ENCODE data around the gene FGF12. TPM values are rescaled to one million over a fixed set of nuclear protein-coding genes. Genes with fewer than 3 reads are reported as not detected.
A peak's percentile ranks its signal among the peaks of the same experiment; 100 is the strongest.
"Not testable (repeated sequence)": the region's sequence is repeated elsewhere in the genome, so short reads cannot be mapped to it uniquely, and the experiment has no call there.

FGF12 gene
- total RNA-seq, 1 donor from 2014 or later: 7.2 TPM

DNA sequence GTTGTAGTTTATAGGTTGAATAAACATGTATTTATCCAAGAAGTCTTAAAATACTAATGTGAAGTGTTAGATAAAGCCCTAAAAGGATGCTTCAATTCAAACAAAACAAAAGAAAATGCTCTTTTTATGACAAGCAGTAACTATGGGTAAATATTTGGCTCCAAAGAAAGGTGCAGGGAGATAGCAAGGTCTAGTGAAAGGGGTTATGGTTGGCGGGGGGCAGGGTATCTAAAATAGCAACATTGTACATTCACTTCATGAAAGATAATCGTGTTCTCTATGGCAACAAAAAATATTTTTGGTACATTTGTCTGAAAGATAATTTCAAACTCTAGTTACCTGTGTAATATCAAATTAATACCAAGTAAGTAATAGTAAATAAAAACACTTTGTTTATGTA, 149.5 kb downstream of the FGF12 start:
- no peak for DNase-seq

DNA sequence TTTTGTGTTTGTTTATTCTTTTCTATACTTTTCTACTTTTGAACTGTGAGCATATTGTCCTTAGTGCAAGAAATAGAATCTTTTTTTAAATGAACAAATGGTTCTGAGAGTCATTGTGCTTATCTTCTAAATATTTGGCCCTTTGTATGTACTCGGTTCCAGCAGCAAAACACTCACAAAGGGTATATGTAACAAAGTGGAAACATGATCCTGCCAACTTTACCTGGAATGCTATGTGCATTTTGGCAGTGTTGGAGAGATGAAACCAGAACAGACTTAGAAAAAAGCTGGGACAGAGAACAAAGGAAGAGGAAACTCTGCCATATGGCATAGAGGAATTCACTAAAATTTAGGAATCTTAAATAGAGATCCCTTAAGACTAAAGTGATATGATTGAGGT, 150.1 kb downstream of the FGF12 start:
- DNase-seq: no peak

DNA sequence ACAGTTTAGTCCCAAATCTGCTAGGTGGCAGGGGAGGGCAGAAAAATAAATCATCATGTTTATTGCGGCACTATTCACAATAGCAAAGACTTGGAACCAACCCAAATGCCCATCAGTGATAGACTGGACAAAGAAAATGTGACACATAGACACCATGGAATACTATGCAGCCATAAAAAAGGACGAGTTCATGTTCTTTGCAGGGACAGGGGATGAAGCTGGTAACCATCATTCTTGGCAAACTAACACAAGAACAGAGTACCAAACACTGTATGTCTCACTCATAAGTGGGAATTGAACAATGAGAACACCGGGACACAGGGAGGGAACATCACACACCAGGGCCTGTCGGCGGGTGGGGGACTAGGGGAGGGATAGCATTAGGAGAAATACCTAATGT, 150.6 kb downstream of the FGF12 start:
- DNase-seq: not testable (repeated sequence)

DNA sequence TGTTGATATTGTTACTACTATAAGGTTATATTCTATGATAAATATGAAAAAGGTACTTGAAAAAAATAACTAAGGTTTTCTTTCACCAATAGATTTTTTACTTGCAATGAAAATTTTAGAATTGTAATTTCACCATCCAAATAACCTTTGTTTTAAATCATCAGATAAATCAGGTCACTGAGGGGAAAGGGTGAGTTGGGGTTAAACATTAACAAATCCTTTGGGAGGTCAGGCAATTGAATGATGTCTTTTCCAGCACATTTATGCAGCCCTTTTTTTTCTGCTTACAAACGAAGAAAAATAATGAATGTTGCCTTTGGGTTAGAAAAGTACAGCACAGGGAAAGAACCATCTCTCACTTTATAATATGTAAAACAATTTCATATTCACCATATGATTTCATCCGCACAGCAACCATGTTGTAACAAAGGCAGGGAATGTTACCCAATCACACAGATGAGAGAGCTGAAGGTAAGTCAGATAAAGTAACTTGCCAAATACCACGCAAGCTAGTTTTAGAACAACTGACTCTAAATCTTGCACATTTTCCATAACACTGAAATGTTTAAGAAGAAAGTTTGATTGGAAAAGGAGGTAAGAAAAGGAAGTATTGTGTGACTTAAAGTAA, 151.3 kb downstream of the FGF12 start:
- no peak for DNase-seq

DNA sequence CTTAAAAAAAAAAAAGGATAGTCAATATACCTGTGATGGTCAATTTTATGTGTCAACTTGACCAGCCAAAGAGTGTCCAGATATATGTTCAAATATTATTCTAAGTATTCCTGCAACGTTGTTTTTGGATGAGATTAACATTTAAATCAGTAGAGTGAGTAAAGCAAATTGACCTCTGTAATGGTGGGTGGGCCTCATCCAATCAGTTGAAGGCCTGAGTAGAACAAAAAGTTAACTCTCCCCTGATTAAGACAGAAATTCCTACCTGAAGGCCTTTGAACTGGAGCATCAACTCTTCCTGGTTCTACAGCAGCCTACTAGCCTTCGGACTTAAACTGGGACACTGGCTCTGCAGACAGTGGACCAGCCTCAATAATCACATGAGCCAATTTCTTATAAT, 154.1 kb downstream of the FGF12 start:
- DNase-seq: no peak

DNA sequence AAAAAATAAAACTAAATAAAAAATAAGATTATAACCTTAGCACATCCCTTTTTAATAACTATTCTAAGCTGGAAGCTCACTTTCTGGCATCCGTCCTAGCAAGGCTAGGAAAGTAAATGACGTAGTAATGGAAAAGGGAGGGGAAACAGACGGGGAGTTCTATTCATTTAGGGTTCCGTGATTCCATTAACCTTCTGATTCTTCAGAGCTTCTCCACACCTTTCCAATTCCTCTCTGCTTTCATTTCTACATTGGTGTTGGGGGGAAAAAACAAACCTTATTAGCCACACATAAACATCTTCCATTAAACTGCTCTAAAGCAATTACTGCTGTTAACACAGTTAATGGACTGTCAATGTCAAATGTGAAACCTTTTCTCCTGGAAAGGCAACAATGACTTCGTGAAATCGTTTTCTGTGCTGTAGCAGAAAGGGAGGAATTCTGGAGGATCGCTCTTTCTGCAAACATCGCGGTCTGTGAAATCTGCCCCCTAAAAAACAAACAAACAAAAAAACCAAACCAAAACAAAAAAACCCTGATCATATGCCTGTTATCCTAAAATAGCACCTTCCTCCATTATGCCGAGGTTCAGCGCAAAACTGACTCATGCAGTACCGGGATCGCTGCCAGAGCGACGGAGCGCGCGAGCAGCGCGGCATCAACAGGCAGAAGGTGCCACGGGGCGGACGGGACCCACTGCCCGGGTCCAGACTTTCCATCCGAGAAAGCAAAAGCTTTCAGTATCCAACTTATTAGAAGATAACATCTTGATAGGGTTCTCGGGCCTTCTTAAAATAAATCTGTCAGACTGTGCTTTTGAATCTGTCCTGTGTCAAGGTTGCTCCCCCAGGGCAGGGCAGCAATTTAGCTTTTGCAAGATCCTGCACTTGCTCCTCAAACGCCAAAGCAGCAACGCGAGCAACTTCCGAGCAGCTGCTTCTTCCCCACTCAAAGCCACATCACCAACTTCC, 156.2 kb downstream of the FGF12 start:
- peak; percentile 39 for DNase-seq

DNA sequence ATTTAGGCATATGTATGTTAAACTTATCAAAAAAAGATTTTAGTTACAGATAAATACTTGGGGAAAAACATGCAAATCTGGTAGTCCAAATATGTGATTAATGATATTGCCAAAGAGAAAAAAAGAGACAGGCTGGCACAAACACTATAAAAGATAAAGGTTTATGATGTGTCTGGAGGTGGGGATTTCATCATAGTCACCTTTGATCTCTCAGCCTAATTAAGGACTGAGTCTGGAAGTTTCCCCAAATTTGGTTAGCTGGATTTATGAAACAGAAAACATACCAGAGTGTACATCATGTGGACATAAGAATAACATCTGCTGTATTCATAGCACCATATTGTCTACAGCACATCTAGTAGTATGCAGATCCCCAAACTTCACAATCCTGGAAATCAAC, 157.0 kb downstream of the FGF12 start:
- no peak for DNase-seq

DNA sequence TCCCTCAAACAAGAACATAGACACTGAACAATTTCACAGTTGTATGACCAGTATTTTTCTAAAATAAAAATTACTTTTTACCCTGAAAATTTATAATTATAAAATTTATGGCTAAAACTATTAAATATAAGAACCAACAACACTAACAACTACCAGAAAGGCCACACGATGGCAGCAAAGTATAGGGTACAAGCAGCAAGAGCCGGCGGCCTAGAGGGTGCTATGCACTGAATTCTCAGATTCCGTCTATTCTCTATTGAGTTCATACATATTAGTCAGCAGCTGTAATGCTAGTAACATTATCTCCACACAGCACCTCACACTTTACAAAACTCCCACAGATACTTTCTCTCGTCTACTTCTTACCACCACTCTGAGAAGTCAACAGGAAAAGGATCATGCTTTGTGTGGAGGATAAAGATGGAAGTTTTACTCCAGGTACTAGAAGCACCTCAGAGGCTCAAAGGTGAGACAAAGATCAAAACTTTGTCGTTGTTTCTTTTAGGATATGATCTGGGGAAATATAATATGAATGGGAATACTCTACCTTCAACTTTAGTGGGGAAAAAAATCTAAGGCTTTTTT, 160.5 kb downstream of the FGF12 start:
- peak; percentile 91 for DNase-seq

DNA sequence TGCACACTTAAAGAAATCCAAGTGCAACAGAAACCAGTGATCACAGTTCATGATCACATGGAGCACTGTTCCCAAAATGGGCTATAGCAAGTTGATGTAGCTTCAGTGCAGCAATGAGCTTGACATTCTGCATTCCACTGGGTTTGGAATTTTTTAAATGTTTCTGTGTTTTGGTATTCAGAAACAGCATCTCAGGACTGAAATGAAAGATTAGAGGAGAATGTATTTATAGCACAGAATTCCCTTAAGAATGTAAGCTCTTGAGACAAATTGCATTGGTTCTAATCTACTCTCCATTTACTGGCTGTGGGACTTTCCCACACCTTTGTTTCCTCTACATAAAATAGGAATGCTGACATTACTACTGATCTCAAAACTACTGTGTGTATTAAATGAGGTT, 162.7 kb downstream of the FGF12 start:
- no peak for DNase-seq

DNA sequence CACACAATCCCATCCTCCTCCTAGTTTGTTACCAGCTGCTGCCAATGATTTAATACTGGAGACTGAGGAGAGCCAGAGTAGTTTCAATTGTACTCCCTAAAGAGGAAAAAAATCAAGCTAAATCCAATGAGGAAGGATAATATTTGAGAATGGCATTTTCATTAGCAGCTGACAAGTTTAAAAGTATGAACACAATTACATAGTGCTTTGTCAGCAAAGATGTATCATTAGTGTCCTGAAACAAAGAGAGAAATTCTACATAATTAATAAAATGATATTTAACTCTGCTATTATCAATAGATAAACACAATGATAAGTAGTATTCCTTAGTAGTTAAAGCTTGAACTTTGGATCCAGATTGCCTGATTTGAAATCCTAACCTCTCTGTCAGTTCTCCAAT, 163.9 kb downstream of the FGF12 start:
- DNase-seq: no peak

DNA sequence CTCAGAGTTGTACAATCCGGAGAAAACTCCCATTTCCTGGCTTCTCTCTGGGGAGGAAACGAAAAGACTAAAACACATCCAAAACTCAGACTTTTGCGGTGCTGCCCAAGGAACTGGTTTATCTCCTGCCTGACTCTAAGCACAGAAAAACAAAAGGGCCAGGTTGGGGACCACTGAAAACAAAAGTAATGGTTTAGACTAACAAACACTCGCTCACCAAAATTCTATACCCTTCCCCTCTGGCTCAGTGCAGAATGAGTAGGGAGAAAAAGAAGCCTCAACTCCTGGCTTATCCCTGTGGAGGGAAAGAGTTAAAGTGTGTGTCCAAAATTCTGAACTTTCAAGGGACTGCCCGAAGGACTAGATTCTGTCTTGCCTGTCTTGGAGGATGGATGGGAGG, 173.6 kb downstream of the FGF12 start:
- no peak for DNase-seq

DNA sequence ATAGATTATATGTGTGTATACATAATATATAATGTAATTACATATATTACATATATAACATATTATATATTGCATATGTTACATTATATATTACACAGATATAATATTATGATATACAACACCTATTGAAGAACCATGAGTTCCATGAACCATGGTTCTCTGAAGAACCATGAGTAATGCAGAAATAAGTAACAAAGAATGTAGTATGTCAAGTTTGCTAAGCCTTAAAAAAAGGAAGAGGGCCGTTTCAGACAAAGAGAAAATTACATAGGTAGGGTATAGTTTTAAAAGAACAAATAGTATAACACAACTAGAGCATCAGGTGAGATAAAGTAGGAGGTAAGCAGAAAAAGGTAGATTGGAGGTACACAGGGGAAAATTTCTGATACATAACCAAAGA, 177.0 kb downstream of the FGF12 start:
- DNase-seq: no peak

DNA sequence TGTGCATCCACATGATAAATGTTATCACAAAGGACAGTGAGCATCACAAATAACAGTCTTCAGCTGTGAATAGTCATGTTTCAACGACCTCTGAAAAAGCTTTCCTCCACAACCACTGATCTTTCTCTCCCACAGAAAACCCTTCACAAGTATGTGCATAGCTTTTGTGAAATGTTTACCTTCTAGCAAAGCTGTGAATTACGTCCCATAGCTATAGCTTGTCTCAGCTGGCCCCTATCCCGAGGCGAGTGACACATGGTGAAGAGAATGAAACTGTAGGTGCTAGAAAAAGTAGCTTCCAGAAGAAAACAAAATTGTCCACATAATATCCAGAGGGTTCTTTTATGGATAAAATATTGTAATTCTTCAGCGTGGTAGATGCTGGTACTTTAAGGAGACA, 182.0 kb downstream of the FGF12 start:
- DNase-seq: peak; percentile 23

DNA sequence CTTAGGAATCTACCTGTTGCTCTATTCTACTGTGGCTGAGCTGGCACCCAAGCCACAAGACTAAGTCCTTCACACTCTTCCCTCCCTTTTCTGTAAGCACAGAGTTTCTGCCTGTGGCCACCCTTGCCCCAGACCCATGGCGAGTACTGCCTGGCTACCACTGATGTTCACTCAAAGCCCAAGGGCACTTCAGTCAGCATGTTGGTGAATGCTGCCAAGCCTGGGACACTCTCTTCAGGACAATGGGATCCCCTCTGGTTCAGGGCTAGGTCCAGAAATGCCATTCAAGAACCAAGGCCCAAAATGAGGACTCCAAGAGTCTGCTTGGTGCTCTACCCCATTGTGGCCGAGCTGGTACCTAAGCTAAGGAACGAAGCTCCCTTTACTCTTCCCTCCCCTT, 184.2 kb downstream of the FGF12 start:
- DNase-seq: no peak

DNA sequence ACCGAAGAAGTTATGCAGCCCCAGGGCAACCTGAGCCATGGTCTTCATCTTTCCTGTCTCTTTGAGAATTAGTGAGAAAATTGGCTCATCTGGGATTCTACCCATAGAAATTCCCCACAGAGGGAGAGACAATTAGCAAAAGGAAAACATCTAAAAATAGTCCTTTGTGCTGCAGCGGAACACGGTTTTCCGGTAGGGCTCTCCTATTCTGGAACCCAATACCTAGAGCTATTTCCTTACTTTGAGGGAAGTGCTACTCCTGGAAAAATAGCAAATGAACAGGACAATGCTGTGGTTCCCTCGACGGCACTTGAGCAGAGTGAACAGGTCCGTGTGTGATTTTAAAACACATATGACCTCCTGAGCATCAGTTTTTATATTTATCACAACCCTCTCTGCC, 210.5 kb downstream of the FGF12 start:
- no peak for DNase-seq

DNA sequence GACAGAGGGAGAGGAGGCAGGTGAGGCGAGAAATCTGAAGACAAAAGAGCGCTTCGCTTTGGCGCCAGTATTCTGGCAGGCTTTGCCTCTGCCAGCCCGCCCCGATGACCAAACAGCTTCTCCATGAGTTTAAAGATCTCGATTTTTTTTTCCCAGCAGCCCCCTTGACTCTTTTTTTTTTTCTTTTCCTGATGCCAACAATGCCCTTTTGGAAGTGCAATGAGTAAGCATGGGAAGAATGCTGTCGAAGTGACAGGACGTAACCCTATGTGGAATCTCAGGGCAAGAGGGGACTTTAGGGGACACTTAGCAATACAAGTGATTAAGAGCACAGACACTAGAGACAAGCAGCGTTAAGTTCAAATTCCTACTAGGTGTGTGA, 211.7 kb downstream of the FGF12 start:
- DNase-seq: no peak

DNA sequence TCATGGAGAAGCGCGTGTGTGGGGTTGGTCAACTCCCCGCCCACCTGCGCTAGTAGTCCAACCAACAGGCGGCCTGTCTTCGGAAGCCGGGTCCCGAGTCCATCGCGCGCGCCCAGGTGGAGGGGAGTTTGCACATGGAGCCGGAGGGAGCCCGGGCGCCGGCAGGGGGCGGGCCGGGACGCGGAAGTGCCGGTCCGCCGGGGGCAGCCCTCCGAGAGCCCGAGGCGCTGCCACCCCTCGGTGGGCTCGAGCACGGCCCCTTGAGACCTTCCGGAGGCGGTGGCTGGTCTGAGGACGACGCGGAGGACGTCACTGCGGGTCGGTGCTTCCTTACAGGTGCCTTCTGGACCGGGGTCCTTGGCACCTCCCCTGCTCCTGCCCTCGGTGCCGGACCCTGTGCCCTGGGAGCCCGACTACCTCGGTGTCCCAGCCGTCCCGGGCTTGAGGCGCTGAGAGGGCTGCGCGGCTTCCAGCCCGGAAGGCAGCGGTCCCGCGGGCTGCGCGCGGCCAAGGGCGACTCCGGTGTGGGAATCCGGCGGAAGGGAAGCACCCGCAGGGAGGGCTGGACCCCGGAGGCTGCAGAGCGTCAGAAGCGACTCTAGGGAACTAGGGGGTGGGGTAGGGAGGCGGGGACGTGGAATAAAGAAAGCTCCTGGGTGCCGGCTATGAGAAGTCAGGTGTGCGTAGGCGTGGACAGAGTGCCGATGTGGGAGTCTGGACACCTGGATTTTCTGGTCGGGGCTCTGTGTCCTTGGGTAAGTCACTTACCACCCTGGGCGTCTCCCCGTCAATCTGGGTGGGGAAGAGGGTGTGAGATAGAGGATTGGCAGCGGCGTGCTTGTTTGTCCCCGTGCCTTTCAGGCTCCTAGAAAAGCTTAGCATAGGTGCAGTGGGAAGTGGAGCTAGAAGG, 212.3 kb downstream of the FGF12 start:
- DNase-seq: peak; percentile 5

DNA sequence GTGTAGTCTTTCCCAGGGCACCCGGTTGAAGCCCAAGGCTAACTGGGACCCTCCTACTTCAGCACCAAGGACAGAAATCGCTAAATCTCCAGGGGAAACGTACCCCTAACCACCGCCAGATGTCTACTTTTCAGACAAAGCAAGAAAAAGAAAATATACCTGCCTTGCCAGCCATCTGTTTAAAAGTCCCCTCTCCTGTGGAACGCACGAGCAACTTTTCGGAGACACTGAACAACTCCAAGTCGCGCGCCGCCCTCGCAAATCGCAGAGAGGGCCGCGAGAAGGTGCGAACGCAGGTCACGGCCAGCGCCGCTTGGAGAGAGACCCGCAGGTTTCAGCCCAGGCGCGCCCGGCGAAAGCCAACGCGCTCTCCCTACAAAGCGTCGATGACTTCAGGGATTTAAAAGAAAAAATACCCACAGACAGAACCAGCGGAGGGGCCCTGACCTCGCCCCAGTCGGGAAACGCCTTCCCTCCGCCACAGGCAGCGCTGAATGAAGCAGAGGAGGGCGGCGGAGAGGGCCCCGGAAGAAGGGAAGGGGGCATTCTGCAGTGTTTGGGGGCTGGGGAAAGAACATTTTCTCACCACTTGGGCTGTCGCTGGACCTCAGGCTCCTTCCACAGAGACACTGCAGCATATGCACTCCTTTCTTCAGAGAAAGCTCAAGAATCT, 213.1 kb downstream of the FGF12 start:
- DNase-seq: peak; percentile 64

DNA sequence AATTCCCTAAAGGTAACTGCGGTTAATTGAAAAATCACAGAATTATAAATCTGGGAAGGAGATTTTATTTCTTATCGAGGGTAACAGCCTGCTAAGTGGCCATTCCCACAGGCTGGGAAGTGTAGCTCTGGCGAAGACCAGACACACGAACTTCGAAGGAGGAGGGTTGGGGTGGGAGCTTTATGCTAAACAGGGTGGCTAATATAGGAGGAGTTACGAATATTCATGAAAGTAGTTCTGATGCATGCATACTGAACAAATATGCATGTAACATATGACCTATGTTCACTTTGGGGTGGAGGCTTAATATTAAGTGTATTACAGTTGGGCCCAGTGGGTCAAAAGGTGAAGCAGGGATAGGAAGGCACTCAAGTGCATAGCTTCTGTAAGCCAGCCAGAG, 221.6 kb downstream of the FGF12 start:
- no peak for DNase-seq

DNA sequence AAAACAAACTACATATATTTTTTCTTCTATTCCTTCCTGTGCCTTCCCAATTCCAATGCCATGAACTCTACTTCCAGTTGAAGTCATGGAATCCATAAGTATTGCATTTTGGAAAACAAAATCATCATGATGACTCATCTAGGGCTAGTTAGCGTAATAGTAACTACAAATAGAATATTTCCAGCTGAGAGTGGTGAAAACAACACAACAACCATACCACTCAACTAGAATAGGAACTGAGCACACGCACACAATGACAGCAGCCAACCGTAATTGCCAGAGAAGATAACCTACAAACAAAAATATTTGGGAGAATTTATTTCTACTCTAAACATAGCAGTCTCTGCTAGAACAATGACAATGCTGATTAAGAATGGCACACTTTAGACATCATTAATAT, 225.9 kb downstream of the FGF12 start:
- no peak for DNase-seq

DNA sequence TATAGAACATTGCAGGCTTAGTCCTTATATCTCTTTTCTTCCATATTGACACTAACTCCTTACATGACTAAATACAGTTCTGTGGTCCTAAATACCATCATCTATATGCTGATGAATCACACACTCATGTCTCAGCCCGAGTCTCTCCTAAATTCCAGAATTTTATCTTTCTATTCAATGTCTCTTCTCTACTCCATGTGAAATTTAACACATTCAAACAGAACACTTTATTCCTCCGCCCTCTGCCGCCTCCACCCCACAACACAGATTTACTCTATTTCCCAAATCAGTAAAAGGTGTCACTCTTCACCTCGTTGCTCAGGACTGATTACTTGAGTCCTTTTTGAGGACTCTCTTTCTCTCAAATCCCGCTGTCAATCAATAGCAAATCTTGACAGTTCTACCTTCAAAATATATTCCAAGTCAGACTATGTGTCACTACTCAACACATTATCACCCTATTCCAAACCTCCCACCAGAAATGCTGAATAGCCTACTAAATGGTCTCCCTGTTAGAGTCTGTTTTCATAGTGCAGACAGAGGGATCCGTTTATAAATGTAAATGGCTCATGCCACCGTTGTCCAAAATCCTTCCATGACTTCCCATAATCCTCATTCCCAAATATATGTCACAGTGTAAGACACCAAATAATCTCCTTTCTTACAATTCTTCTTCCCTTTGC, 230.3 kb downstream of the FGF12 start:
- DNase-seq: no peak
